C4-2B (cell line): Measurements from ENCODE around the gene LMO4.

Experiments
- ZFX ChIP-seq: fragments of 450-650 bp; IDR thresholded peaks from 2 replicates; pipeline ENCODE4 v1.6.1; 2017
- TF ChIP-seq, protein P1 (sequence below): fragments of 450-650 bp; conservative IDR thresholded peaks from 2 replicates; pipeline ENCODE4 v1.5.1; 2017; ENCODE audit warnings: mild to moderate bottlenecking

DNA sequence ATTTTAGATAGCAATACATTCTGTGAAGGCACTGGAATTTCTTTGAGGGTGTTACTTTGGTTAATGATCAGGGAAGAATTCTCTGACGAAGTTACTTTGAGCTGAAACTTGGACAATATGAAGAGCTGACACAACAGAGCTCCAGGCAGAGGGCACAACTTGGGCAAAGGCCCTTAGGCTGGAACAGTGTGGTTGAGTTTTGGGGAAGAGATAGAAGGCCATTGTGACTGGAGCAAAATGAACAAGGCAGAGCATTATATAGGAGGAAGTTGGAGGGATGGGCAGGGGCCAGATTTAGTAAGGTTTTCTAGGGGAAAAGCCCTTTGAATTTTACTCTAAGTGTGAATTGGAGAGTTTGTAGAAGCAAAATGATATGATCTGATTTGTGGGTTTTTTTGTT lies 30.9 kb downstream of the LMO4 start:
- TF ChIP-seq, protein P1, sequence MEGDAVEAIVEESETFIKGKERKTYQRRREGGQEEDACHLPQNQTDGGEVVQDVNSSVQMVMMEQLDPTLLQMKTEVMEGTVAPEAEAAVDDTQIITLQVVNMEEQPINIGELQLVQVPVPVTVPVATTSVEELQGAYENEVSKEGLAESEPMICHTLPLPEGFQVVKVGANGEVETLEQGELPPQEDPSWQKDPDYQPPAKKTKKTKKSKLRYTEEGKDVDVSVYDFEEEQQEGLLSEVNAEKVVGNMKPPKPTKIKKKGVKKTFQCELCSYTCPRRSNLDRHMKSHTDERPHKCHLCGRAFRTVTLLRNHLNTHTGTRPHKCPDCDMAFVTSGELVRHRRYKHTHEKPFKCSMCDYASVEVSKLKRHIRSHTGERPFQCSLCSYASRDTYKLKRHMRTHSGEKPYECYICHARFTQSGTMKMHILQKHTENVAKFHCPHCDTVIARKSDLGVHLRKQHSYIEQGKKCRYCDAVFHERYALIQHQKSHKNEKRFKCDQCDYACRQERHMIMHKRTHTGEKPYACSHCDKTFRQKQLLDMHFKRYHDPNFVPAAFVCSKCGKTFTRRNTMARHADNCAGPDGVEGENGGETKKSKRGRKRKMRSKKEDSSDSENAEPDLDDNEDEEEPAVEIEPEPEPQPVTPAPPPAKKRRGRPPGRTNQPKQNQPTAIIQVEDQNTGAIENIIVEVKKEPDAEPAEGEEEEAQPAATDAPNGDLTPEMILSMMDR, result no peak
- TF ChIP-seq ZFX, result no peak
